HepG2 (cell line): Measurements from ENCODE around the gene NACC2. TPM values are rescaled to one million over a fixed set of nuclear protein-coding genes. Genes with fewer than 3 reads are reported as not detected.

Experiments used
- AGO2 ChIP-seq: fragments of 200-400 bp; formaldehyde crosslinking; optimal IDR thresholded peaks from 2 replicates; pipeline ENCODE3; 2017; ENCODE audit warnings: mild to moderate bottlenecking, low read depth, low read length, moderate library complexity
- ARID2 ChIP-seq: sonication (generic); formaldehyde crosslinking; IDR thresholded peaks from 2 replicates; pipeline ENCODE4 v1.8.1; 2022; ENCODE audit warnings: mild to moderate bottlenecking, missing genetic modification reagents, borderline replicate concordance
- ARNT2 ChIP-seq: sonication (generic); formaldehyde crosslinking; IDR thresholded peaks from 2 replicates; pipeline ENCODE4 v1.8.0; 2022; ENCODE audit warnings: mild to moderate bottlenecking, low read depth, missing genetic modification reagents, moderate library complexity
- ATRX ChIP-seq: sonication (generic); formaldehyde crosslinking; IDR thresholded peaks from 2 replicates; pipeline ENCODE4 v1.4.0; 2020; ENCODE audit warnings: missing genetic modification reagents, borderline replicate concordance
- CC2D1A ChIP-seq: sonication (generic); formaldehyde crosslinking; IDR thresholded peaks from 2 replicates; pipeline ENCODE4 v1.8.1; 2023; ENCODE audit warnings: mild to moderate bottlenecking, missing genetic modification reagents
- DPF2 ChIP-seq: sonication (generic); formaldehyde crosslinking; IDR thresholded peaks from 2 replicates; pipeline ENCODE4 v1.4.0; 2020; ENCODE audit warnings: mild to moderate bottlenecking, low read depth, missing genetic modification reagents, borderline replicate concordance
- ELF4 ChIP-seq: sonication (generic); formaldehyde crosslinking; IDR thresholded peaks from 2 replicates; pipeline ENCODE4 v1.5.0; 2020; ENCODE audit warnings: missing genetic modification reagents, mild to moderate bottlenecking, moderate library complexity, borderline replicate concordance
- ETV6 ChIP-seq: sonication (generic); formaldehyde crosslinking; conservative IDR thresholded peaks from 2 replicates; pipeline ENCODE4 v1.4.0; 2020; ENCODE audit warnings: missing genetic modification reagents
- PHB2 ChIP-seq: fragments of 450-650 bp; IDR thresholded peaks from 2 replicates; pipeline ENCODE4 v1.6.1; 2018; ENCODE audit not compliant: partially characterized antibody
- PRDM4 ChIP-seq: sonication (generic); formaldehyde crosslinking; IDR thresholded peaks from 2 replicates; pipeline ENCODE4 v1.9.0; 2021; ENCODE audit warnings: missing genetic modification reagents, borderline replicate concordance
- ZBTB38 ChIP-seq: sonication (generic); formaldehyde crosslinking; IDR thresholded peaks from 2 replicates; pipeline ENCODE4 v1.5.1; 2020; ENCODE audit warnings: mild to moderate bottlenecking, missing genetic modification reagents
- ZFP1 ChIP-seq: IDR thresholded peaks from 2 replicates; pipeline ENCODE4 v1.6.1; 2016
- ZFP36L2 ChIP-seq: sonication (generic); formaldehyde crosslinking; IDR thresholded peaks from 2 replicates; pipeline ENCODE4 v1.4.0; 2020; ENCODE audit warnings: missing genetic modification reagents
- ZNF138 ChIP-seq: sonication (generic); formaldehyde crosslinking; IDR thresholded peaks from 2 replicates; pipeline ENCODE4 v1.5.0; 2020; ENCODE audit warnings: mild to moderate bottlenecking, low read depth, missing genetic modification reagents
- ZNF260 ChIP-seq: sonication (generic); formaldehyde crosslinking; IDR thresholded peaks from 2 replicates; pipeline ENCODE4 v1.4.0; 2020; ENCODE audit warnings: missing genetic modification reagents, low read depth, mild to moderate bottlenecking, borderline replicate concordance
- ZNF263 ChIP-seq: sonication (generic); formaldehyde crosslinking; IDR thresholded peaks from 2 replicates; pipeline ENCODE4 v1.4.0; 2020; ENCODE audit warnings: missing genetic modification reagents
- ZNF282 ChIP-seq: fragments of 450-650 bp; IDR thresholded peaks from 2 replicates; pipeline ENCODE4 v1.6.1; 2018; ENCODE audit not compliant: partially characterized antibody
- ZNF567 ChIP-seq: sonication (generic); formaldehyde crosslinking; IDR thresholded peaks from 2 replicates; pipeline ENCODE4 v1.8.1; 2023; ENCODE audit warnings: mild to moderate bottlenecking, missing genetic modification reagents, borderline replicate concordance
- ZNF614 ChIP-seq: IDR thresholded peaks from 2 replicates; pipeline ENCODE4 v1.6.1; 2018; ENCODE audit warnings: missing biosample characterization, missing genetic modification reagents, inconsistent platforms, borderline replicate concordance
- ZNF775 ChIP-seq: sonication (generic); formaldehyde crosslinking; IDR thresholded peaks from 2 replicates; pipeline ENCODE4 v1.4.0; 2020; ENCODE audit warnings: missing genetic modification reagents, mild to moderate bottlenecking, moderate library complexity, borderline replicate concordance
- ZNF891 ChIP-seq: sonication (generic); formaldehyde crosslinking; IDR thresholded peaks from 2 replicates; pipeline ENCODE4 v1.5.0; 2020; ENCODE audit warnings: mild to moderate bottlenecking, missing genetic modification reagents
- polyA plus RNA-seq, 8 experiments: library from polyadenylated mRNA; depleted of rRNA in 3 of 8; stranded (reverse) in 7 of 8; unstranded in 1 of 8; fragments of >200 nt; fragmentation: Illumina TruSeq in 4 of 8; extraction: Trizol in 4 of 8; gene quantifications; 2 replicates each; pipeline versions ENCODE4 v1.2.1 to v1.2.3, GENCODE V29; 2011 to 2016; ENCODE audit warnings: low read depth in 4 of 8, missing spikeins in 1 of 8, mixed read lengths in 1 of 8; ENCODE audit not compliant: insufficient read depth in 1 of 8
- total RNA-seq, 5 experiments: library from RNA; depleted of rRNA; stranded (reverse); fragments of >200 nt; fragmentation: Illumina TruSeq; extraction: Trizol; gene quantifications; 2 replicates each; pipeline ENCODE4 v1.2.3, GENCODE V29; 2016; ENCODE audit warnings: low read depth in 1 of 5
- TF ChIP-seq, protein P1 (sequence below): sonication (generic); formaldehyde crosslinking; IDR thresholded peaks from 2 replicates; pipeline ENCODE4 v1.5.0; 2020; ENCODE audit warnings: mild to moderate bottlenecking, missing genetic modification reagents
- TF ChIP-seq, protein P2 (sequence below): IDR thresholded peaks from 2 replicates; pipeline ENCODE4 v1.6.1; 2016; ENCODE audit warnings: missing compliant biosample characterization, missing genetic modification reagents, borderline replicate concordance
- TF ChIP-seq, protein P3 (sequence below): IDR thresholded peaks from 2 replicates; pipeline ENCODE4 v1.6.1; 2016; ENCODE audit warnings: low read depth, control low read depth

NACC2 gene
- total and polyA plus RNA-seq, 2 of the 13 experiments (the other 11 are each of a cell fraction or from before 2014, with no cell fraction given), result 5.9 to 12.3 TPM

DNA sequence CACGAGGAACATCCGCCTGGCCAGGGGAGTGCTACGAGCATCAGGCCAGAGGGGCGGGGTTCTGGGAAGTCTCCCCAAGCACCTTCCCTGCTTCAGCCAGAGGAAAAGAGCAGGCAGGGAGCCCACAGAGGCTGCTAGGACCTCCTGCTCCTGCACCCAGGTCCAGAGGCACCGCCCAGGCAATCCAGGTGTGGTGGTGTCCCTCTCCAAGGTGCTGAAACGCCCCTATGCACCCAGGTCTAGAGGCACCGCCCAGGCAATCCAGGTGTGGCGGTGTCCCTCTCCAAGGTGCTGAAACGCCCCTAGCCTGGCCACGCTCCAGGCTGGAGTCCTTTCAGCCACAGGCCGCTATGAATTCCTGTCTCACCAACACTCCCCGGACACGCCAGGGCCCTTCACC is 123.2 kb downstream of the NACC2 start (continued):
- TF ChIP-seq ZNF260 (CRISPR knock-in tag), result no peak; the same call in 1 of the 2 replicates
- TF ChIP-seq ZNF567 (CRISPR knock-in tag), result peak; percentile 84; the same call in 1 of the 2 replicates
- TF ChIP-seq, protein P1, sequence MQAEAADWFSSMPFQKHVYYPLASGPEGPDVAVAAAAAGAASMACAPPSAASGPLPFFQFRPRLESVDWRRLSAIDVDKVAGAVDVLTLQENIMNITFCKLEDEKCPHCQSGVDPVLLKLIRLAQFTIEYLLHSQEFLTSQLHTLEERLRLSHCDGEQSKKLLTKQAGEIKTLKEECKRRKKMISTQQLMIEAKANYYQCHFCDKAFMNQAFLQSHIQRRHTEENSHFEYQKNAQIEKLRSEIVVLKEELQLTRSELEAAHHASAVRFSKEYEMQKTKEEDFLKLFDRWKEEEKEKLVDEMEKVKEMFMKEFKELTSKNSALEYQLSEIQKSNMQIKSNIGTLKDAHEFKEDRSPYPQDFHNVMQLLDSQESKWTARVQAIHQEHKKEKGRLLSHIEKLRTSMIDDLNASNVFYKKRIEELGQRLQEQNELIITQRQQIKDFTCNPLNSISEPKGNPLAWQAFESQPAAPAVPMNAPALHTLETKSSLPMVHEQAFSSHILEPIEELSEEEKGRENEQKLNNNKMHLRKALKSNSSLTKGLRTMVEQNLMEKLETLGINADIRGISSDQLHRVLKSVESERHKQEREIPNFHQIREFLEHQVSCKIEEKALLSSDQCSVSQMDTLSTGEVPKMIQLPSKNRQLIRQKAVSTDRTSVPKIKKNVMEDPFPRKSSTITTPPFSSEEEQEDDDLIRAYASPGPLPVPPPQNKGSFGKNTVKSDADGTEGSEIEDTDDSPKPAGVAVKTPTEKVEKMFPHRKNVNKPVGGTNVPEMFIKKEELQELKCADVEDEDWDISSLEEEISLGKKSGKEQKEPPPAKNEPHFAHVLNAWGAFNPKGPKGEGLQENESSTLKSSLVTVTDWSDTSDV (CRISPR knock-in tag), result peak; percentile 96; the same call in 1 of the 2 replicates
- peak; percentile 95 for TF ChIP-seq ZBTB38 (CRISPR knock-in tag)
- TF ChIP-seq ZNF263 (CRISPR knock-in tag), result peak; percentile 90
- TF ChIP-seq ZNF138 (CRISPR knock-in tag), result peak; percentile 100
- peak; percentile 88 for TF ChIP-seq ZNF775 (CRISPR knock-in tag)
- peak; percentile 82; the same call in 1 of the 2 replicates for TF ChIP-seq CC2D1A
- no peak for TF ChIP-seq ARID2 (CRISPR knock-in tag)
- TF ChIP-seq, protein P2, sequence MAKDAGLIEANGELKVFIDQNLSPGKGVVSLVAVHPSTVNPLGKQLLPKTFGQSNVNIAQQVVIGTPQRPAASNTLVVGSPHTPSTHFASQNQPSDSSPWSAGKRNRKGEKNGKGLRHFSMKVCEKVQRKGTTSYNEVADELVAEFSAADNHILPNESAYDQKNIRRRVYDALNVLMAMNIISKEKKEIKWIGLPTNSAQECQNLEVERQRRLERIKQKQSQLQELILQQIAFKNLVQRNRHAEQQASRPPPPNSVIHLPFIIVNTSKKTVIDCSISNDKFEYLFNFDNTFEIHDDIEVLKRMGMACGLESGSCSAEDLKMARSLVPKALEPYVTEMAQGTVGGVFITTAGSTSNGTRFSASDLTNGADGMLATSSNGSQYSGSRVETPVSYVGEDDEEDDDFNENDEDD (CRISPR knock-in tag), result peak; percentile 66; the same call in 1 of the 2 replicates
- TF ChIP-seq ETV6 (CRISPR knock-in tag), result peak; percentile 99
- TF ChIP-seq, protein P3, sequence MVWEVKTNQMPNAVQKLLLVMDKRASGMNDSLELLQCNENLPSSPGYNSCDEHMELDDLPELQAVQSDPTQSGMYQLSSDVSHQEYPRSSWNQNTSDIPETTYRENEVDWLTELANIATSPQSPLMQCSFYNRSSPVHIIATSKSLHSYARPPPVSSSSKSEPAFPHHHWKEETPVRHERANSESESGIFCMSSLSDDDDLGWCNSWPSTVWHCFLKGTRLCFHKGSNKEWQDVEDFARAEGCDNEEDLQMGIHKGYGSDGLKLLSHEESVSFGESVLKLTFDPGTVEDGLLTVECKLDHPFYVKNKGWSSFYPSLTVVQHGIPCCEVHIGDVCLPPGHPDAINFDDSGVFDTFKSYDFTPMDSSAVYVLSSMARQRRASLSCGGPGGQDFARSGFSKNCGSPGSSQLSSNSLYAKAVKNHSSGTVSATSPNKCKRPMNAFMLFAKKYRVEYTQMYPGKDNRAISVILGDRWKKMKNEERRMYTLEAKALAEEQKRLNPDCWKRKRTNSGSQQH (CRISPR knock-in tag), result peak; percentile 100
- TF ChIP-seq ZNF614 (CRISPR knock-in tag), result peak; percentile 97
- TF ChIP-seq AGO2, result no peak
- no peak for TF ChIP-seq ATRX (CRISPR knock-in tag)
- TF ChIP-seq ZFP1 (CRISPR knock-in tag), result peak; percentile 96; the same call in 1 of the 2 replicates
- no peak for TF ChIP-seq DPF2
- TF ChIP-seq ARNT2 (CRISPR knock-in tag), result peak; percentile 99
- no peak for TF ChIP-seq ZNF282
- peak; percentile 99 for TF ChIP-seq ZFP36L2 (CRISPR knock-in tag)
- TF ChIP-seq ELF4 (CRISPR knock-in tag), result peak; percentile 95
- peak; percentile 100 for TF ChIP-seq ZNF891 (CRISPR knock-in tag)
- peak; percentile 97 for TF ChIP-seq PRDM4 (CRISPR knock-in tag)
- TF ChIP-seq PHB2, result no peak
